B cell (primary cell): Measurements from ENCODE around the gene BLOC1S6. TPM values are rescaled to one million over a fixed set of nuclear protein-coding genes. Genes with fewer than 3 reads are reported as not detected.
A peak's percentile ranks its signal among the peaks of the same experiment; 100 is the strongest.

Experiments used
- ATAC-seq: fragments of 200-7000 bp; cut with Tn5 transposase; one replicate; pipeline ENCODE4 v1.10.0; 2021; ENCODE audit warnings: low read depth, mild to moderate bottlenecking, moderate number of reproducible peaks, moderate library complexity
- CTCF ChIA-PET: fragments of 350-600 bp; sonication (Branson Sonifier 250); formaldehyde crosslinking; loops from one replicate; lab custom pipeline; 2021; ENCODE audit warnings: antibody characterized with exemption, inconsistent platforms; lab: Charles Lee
- POLR2A ChIA-PET: fragments of 350-600 bp; sonication (Branson Sonifier 250); formaldehyde crosslinking; loops from one replicate; lab custom pipeline; 2021; ENCODE audit warnings: antibody characterized with exemption; lab: Charles Lee
- DNase-seq: peaks from one replicate; pipeline ENCODE4 v3.0.0; 2013
- H2AFZ ChIP-seq: 2 replicates; pipeline ENCODE4 v1.6.1; 2012; ENCODE audit warnings: mild to moderate bottlenecking, low read depth, low read length; ENCODE audit not compliant: insufficient read depth, poor library complexity, severe bottlenecking
- H3K27ac ChIP-seq, 2 donors: 1 replicate in 1 of 2; 2 replicates in 1 of 2; pipeline ENCODE4 v1.5.1; 2012 to 2013; ENCODE audit warnings: low read length in 2 of 2, mild to moderate bottlenecking in 2 of 2, moderate library complexity in 1 of 2
- H3K27me3 ChIP-seq, 4 experiments: fragments of 200-600 bp in 1 of 4; sonication (generic) in 1 of 4; replicated peaks in 1 of 4; 1 replicate in 2 of 4; 2 replicates in 2 of 4; pipeline versions ENCODE4 v1.6.1 to v1.7.0; 2013 to 2016; ENCODE audit warnings: low read length in 3 of 4, mild to moderate bottlenecking in 2 of 4, mixed read lengths in 1 of 4, moderate library complexity in 1 of 4; ENCODE audit not compliant: insufficient read depth in 4 of 4, control insufficient read depth in 3 of 4; ENCODE audit errors: control extremely low read depth in 1 of 4
- H3K36me3 ChIP-seq, 2 experiments: replicated peaks in 1 of 2; 1 replicate in 1 of 2; 2 replicates in 1 of 2; pipeline versions ENCODE4 v1.6.1 to v1.7.1; 2013; ENCODE audit warnings: low read length in 1 of 2; ENCODE audit not compliant: insufficient read depth in 2 of 2, control insufficient read depth in 1 of 2; ENCODE audit errors: control extremely low read depth in 1 of 2, extremely low read depth in 1 of 2
- H3K4me1 ChIP-seq, 2 donors: fragments of 200-600 bp in 1 of 2; sonication (generic) in 1 of 2; 1 replicate in 1 of 2; 2 replicates in 1 of 2; pipeline versions ENCODE4 v1.5.1 to v1.6.1; 2013 to 2017; ENCODE audit warnings: low read length in 2 of 2; ENCODE audit not compliant: control insufficient read depth in 2 of 2, insufficient read depth in 2 of 2
- H3K4me2 ChIP-seq: replicated peaks from 2 replicates; pipeline ENCODE3; 2012; ENCODE audit warnings: mild to moderate bottlenecking, low read depth, low read length; ENCODE audit not compliant: poor library complexity, severe bottlenecking
- H3K4me3 ChIP-seq, 5 experiments: fragments of 200-600 bp in 1 of 5; sonication (generic) in 1 of 5; 1 replicate in 3 of 5; 2 replicates in 2 of 5; pipeline versions ENCODE4 v1.5.1 to v1.7.0; 2011 to 2016; ENCODE audit warnings: low read length in 4 of 5, mild to moderate bottlenecking in 4 of 5, low read depth in 2 of 5, control low read depth in 1 of 5, moderate library complexity in 1 of 5; ENCODE audit not compliant: insufficient read depth in 1 of 5; ENCODE audit errors: control extremely low read depth in 1 of 5, extremely low read depth in 1 of 5
- H3K79me2 ChIP-seq: fragments of 200-600 bp; sonication (generic); one replicate; pipeline ENCODE4 v1.6.0; 2016; ENCODE audit warnings: low read length; ENCODE audit not compliant: control insufficient read depth, insufficient read depth
- H3K9ac ChIP-seq: fragments of 200-600 bp; sonication (generic); 2 replicates; pipeline ENCODE4 v1.6.1; 2017; ENCODE audit warnings: mild to moderate bottlenecking, low read length, moderate library complexity
- H3K9me3 ChIP-seq, 3 donors: one replicate each; pipeline versions ENCODE4 v1.6.1 to v1.7.1; 2013; ENCODE audit warnings: low read length in 2 of 3; ENCODE audit not compliant: control insufficient read depth in 2 of 3, insufficient read depth in 1 of 3; ENCODE audit errors: control extremely low read depth in 1 of 3
- H4K20me1 ChIP-seq: 2 replicates; pipeline ENCODE4 v1.6.0; 2012; ENCODE audit warnings: mild to moderate bottlenecking, low read length; ENCODE audit not compliant: insufficient read depth, control insufficient read depth, poor library complexity, severe bottlenecking
- H3K27ac Mint-ChIP-seq: one replicate; pipeline ENCODE4 v1.8.0; 2021; ENCODE audit warnings: mixed read lengths
- H3K27me3 Mint-ChIP-seq: one replicate; pipeline ENCODE4 v1.8.0; 2021; ENCODE audit warnings: mixed read lengths
- H3K4me1 Mint-ChIP-seq: one replicate; pipeline ENCODE4 v1.8.0; 2021; ENCODE audit warnings: mixed read lengths
- H3K4me3 Mint-ChIP-seq: one replicate; pipeline ENCODE4 v1.8.0; 2021; ENCODE audit warnings: mixed read lengths
- H3K9me3 Mint-ChIP-seq: one replicate; pipeline ENCODE4 v1.8.0; 2022; ENCODE audit warnings: mixed read lengths; ENCODE audit not compliant: insufficient read depth
- CTCF ChIP-seq: fragments of 200-600 bp; IDR thresholded peaks from one replicate; pipeline ENCODE4 v1.8.0; 2022; ENCODE audit warnings: antibody characterized with exemption, mild to moderate bottlenecking
- EZH2 ChIP-seq: IDR thresholded peaks from 2 replicates; pipeline ENCODE4 v1.6.1; 2012; ENCODE audit warnings: borderline replicate concordance, low read depth, mild to moderate bottlenecking, moderate library complexity, low read length; ENCODE audit not compliant: insufficient read depth, poor library complexity, severe bottlenecking
- WGBS: methylation state at CpG from one replicate; pipeline ENCODE4 v1.1.5; 2013; ENCODE audit warnings: missing lambda C conversion rate; ENCODE audit not compliant: insufficient coverage; 5-methylcytosine and 5-hydroxymethylcytosine counted together
- intact Hi-C: fragments of 100-400 bp; cut with micrococcal nuclease; formaldehyde crosslinking; loops from one replicate; pipeline ENCODE4 v1.10.0; 2022
- polyA minus RNA-seq: library from RNA; depleted of rRNA, polyadenylated mRNA; stranded (reverse); fragments of >200 nt; gene quantifications from 2 replicates; pipeline ENCODE4 v1.2.3, GENCODE V29; 2012
- polyA plus RNA-seq: library from polyadenylated mRNA; depleted of rRNA; stranded (reverse); fragments of >200 nt; gene quantifications from 2 replicates; pipeline ENCODE4 v1.2.3, GENCODE V29; 2012
- total RNA-seq, 2 donors: library from RNA; stranded (reverse); fragments of 120-200 nt in 1 of 2; gene quantifications; 1 replicate in 1 of 2; 2 replicates in 1 of 2; pipeline versions ENCODE4 v1.2.3 to v1.2.4, GENCODE V29; 2013 to 2022

Gene BLOC1S6
- total RNA-seq (51.3 and 60.8 TPM in 2 replicates), polyA plus RNA-seq (12.4 and 23.3 TPM in 2 replicates), polyA minus RNA-seq (30.2 and 41.9 TPM in 2 replicates)
- 83.6 TPM for total RNA-seq (2013)

DNA sequence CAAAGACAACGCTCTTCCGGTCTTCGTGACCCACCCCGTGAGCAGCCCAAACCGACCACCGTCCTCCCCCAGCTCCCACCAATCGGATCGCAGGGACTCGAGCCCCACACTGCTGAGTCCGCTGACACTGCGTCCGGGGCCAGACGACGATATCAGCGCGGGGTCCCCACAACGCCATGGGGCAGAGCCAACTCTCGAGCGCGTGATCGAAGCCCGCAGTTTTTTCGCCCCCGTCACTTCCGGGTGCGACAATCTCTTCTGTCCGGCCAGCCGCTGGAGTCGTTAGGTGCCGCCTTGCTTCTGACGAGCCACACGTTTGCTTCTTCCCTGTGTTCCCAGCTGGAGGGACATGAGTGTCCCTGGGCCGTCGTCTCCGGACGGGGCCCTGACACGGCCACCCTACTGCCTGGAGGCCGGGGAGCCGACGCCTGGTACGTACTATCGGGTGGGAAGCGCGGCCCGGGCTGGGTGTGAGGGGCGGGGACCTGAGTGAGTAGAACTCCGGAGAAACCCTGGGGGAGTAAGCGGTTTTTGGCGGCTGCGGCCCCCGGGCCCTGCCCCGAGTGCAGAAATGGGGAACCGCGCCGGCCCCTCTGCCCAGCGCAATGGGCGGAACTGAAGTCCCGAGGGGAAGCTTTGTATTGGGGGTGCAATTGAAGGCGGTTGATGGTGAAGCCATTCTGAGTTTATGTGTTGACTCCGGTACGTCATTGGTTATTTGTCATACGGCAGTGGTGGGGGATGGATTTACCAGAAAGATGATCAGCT lies at the start of gene BLOC1S6:
Gene BLOC1S6, plus strand, starts transcription at position 285 of the 768 bp plus-strand sequence. Its CDS starts 65 bp downstream, at position 350.
- DNase-seq (peak; percentile 99), ATAC-seq (peak; percentile 86)
- H3K27ac Mint-ChIP-seq, result peak within 1 kb of the TSS; percentile 100
- Histone ChIP-seq H3K4me3 (peak within 1 kb of the TSS; percentile 64 to 98 (median 89)), H2AFZ (peak within 1 kb of the TSS; percentile 91), H3K4me1 (peaks cover 22 to 29% of the 10 kb centered on the region in 2 donors), H3K9ac (peak within 1 kb of the TSS; percentile 96), H3K36me3 (peaks cover 0 to 4% of the 10 kb centered on the region in 2 experiments), H4K20me1 (peaks cover 7% of the 10 kb centered on the region), H3K9me3 (no peaks in the 10 kb centered on the region), H3K27me3 (no peaks in the 10 kb centered on the region), H3K27ac (peak within 1 kb of the TSS; percentile 98 to 99), H3K4me2 (peak within 1 kb of the TSS; percentile 75), H3K79me2 (peaks cover 46% of the 10 kb centered on the region)
- no peaks in the 10 kb centered on the region for H3K27me3 Mint-ChIP-seq
- ChIA-PET POLR2A (interaction anchor here (0.6 to 2.3 kb wide), 11 partner anchors 13 to 539 kb away, joined by 3 to 18 read pairs (median 6); partner anchors contain the start of genes SLC30A4 and SQOR), CTCF (interaction anchor here (0.6 to 6.0 kb wide), 18 partner anchors 15 to 469 kb away, joined by 3 to 64 read pairs (median 4); a partner anchor contains a TSS)
- peaks cover 46% of the 10 kb centered on the region for H3K4me1 Mint-ChIP-seq
- H3K9me3 Mint-ChIP-seq, result no peaks in the 10 kb centered on the region
- TF ChIP-seq EZH2 (no peak), CTCF (no peak)
- WGBS, result under 1% methylated on average over 59 of the region's 62 CpGs
- intact Hi-C loops, result loop anchor here (1.0 to 2.0 kb wide), 5 partner anchors 27 to 386 kb away; partner anchors contain the start of genes SLC30A4 and SQOR
- peak within 1 kb of the TSS; percentile 100 for H3K4me3 Mint-ChIP-seq

DNA sequence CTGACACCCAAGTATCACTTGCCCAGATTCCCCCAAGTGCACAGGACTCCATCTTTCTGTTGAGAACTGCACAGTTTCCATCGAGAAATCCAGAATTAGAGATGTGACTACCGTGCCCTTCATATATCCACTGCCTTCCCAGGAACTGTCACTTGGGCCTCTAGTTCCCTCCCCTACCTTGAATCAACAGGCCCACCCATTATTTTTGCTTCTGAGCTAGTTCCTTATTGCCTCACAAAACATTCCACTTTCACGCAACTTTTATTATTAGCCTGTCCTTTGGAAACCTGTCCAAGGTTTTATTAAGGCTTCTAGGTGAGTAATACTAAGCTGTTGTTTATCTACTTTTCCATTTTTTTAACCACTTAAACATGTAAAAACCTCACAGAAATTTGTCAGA lies 47.5 kb upstream of the BLOC1S6 start:
- no peaks in the 10 kb centered on the region for H3K4me1 Mint-ChIP-seq
- Histone ChIP-seq H3K4me1 (no peaks in the 10 kb centered on the region), H3K27ac (no peak overlapping the region), H3K9me3 (no peaks in the 10 kb centered on the region), H3K4me3 (no peak overlapping the region), H2AFZ (no peak overlapping the region), H3K27me3 (no peaks in the 10 kb centered on the region), H4K20me1 (no peaks in the 10 kb centered on the region), H3K36me3 (no peaks in the 10 kb centered on the region), H3K79me2 (no peaks in the 10 kb centered on the region), H3K9ac (no peak overlapping the region), H3K4me2 (no peak overlapping the region)
- intact Hi-C loops, result no loop called here
- POLR2A ChIA-PET, result no interaction called here
- H3K27me3 Mint-ChIP-seq, result no peaks in the 10 kb centered on the region
- no peak for ATAC-seq
- no peak overlapping the region for H3K4me3 Mint-ChIP-seq
- 97% methylated on average over 2 of the region's 3 CpGs for WGBS
- no peak overlapping the region for H3K27ac Mint-ChIP-seq
- no peak for TF ChIP-seq EZH2
- TF ChIP-seq CTCF, result no peak
- CTCF ChIA-PET, result interaction anchor here (0.6 kb wide), 1 partner anchor 1210 kb away, joined by 4 read pairs; no protein-coding TSS in a partner anchor
- DNase-seq, result no peak
- H3K9me3 Mint-ChIP-seq, result no peaks in the 10 kb centered on the region
